NCI-H2081 treated with DMSO at 0.1 percent for 48 hours (cell line): ENCODE data around the gene KCNN4.
"Not testable (repeated sequence)": the region's sequence is repeated elsewhere in the genome, so short reads cannot be mapped to it uniquely, and the experiment has no call there.

Source experiments
- DNase-seq: peaks from one replicate; lab custom pipeline; 2025; lab: John Stamatoyannopoulos, UW

KCNN4 gene

DNA sequence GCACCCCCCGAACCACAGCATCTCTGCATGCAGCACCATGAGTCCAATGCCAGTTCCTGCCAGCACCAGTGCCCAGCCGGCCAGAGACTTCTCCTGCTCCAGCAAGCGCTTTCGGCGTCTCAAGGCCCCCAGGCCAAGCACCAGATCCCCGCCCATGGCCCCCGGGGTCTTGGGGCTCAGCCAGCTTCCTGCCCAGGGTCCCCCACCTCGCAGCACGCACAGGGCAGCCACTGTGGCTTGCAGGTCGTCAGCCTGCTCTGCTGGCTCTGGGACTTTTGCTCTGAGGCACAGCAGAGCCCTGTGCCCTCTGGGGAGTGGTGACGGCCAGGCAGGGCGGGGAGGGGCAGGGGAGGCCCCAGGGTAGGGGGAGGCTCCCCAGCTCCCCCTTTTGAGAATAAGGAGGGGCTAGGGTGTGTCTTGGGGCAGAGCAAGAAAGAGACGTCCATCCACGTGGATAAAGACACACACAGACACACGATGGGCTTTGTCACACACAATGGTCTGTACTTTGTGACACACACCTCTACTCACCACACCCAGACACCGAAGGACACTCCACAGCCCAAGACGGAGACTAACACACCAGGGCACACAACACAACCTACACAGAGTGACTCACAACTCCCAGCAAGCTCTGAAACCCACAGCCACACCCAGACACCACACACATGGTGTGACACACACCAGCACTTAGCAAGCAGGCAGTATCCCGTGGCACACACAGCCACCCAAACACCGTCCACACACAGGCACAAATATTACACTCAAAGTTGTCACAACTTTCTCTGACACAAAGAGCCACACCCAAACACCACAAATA lies at the start of gene KCNN4:
KCNN4 (minus strand) TSS at position 268 of the 820 bp plus-strand sequence; CDS start at position 156, 112 bp downstream.
- DNase-seq: no peak

DNA sequence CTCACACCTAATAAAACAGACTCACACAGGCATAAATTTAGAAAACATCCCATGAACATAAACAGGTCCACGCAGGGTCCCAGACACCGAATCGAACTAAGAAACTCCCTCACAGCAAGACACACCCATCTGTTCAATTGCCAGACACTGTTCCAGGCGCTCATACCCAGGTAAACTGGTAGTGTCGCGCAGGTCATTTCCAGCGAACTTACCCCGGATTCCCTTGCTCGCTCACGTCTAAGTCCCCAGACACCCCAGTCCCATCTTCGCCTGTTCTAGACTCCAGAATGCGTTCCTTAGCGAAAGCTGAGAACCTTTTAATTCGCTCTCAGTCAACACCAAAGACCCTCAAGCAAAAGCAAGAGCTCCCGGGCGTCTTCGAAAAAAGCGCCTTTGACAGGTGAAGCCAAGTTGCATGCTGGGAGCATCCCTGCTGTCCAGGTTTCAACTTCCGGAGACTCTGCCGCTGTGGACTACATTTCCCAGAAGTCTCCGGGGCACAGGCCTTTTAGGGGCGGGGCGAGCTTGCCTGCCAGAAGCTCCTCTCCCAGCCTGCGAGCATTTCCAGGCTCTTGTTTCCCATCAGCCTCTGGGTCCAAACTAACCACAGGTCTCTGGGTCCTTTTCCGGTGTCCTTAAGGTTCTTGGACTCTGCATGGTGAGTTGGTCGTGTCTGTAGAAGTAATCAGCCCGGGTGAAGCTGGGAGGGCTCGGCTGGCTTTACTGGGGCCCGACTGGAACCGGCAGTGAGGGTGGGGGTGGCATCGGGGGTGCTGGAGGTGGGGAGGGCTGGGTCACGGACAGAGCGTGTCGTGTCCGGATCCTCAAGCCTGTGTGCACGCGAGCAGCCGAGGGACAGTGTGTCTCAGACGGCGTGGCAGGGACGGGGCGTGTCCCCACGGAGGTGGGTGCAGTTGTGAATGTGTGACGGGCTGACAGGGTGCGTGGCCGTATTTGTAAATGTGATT lies 46.3 kb upstream of the KCNN4 start, which contains the start of gene ZNF283:
ZNF283 (plus strand) TSS at position 535 of the 968 bp plus-strand sequence. CDS start 6,184 bp downstream, outside the sequence.
- peak; percentile 64 for DNase-seq

DNA sequence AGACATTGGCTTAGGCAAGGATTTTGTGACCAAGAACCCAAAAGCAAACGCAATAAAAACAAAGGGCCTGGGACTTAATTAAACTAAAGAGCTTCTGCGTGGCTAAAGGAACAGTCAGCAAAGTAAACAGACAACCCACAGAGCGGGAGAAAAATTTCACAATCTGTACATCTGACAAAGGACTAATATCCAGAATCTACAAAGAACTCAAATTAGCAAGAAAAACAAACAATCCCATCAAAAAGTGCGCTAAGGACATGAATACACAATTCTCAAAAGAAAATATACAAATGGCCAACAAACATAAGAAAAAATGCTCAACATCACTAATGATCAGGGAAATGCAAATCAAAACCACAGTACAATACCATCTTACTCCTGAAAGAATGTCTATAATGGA lies 43.8 kb upstream of the KCNN4 start:
- DNase-seq: not testable (repeated sequence)

DNA sequence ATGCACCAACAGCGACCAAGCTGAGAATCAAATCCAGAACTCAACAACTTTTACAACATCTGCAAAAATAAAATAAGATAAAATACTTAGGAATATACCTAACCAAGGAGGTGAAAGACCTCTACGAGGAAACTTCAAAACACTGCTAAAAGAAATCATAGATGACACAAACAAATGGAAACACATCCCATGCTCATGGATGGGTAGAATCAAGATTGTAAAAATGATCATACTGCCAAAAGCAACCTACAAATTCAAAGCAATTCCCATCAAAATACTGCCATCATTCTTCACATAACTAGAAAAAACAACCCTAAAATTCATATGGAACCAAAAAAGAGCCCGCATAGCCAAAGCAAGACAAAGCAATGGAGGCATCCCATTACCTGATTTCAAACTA lies 43.1 kb upstream of the KCNN4 start:
- not testable (repeated sequence) for DNase-seq

DNA sequence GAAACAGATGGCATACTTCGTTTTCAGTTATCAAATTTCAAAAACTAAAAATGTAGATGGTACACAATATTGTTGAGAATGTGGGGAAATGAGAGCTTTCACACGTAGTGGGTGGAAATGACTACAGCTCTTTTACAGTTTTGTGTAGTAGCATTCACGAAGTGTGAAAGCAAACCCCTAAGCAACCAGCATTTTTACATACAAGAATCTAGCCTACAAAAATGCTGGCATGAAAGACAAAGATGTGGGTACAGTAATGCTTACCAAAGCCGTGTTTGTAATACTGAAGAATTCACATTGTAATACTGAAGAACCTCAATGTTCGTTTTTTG lies 40.1 kb upstream of the KCNN4 start:
- no peak for DNase-seq

DNA sequence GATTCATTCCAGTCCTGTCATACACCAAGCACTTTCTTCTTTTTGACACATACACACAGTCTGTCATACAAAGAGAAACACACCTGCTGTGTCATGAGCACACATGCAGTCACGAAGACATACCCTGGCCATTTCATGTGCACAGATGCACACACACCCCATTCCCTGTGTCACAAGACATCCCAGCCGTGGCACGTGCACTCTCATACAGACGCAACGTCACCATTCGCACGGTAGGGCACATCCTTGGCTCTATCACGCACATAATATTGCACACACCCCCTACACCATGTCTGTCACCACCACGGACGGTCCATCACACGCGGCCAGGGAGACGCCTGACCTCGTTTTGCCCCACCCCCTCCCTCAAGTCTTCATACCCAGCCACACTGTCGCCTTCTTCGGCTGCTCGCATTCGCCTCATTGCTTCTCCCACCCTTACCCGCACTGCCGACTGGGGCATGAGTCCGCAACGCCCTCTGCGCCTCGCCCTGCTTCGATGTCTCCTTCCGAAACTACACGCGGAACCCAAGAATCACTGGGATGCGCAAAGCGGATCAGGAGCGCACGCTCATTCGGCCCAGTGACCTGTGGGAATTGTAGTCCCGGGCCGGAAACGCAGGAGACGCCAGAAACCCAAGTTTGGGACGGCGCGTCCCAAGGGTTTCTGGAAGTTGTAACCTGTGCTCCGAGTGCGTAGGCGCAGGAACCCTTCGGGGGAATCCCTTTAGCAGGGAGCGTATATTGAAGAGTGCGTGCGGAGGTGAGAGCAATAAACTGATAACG lies 39.5 kb upstream of the KCNN4 start:
- no peak for DNase-seq

DNA sequence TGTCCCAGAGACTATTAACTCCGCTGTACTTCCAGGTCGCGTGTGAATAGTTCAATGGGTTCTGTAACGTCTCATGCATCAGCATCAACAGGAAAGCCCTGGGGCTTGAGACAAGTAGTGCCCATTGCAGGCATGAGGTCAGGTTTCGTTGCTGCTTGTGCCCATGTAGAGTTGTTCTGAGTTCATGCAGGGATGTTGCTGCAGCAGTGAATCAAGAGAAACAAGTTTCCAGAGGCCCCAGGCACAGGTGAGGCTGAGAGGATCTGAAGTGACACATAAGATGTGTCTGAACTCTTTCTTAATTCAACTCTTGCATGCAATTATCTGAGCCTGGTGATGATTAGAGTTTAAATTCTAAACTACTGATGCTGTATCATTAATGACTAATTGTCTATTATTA lies 37.7 kb upstream of the KCNN4 start:
- DNase-seq: no peak

DNA sequence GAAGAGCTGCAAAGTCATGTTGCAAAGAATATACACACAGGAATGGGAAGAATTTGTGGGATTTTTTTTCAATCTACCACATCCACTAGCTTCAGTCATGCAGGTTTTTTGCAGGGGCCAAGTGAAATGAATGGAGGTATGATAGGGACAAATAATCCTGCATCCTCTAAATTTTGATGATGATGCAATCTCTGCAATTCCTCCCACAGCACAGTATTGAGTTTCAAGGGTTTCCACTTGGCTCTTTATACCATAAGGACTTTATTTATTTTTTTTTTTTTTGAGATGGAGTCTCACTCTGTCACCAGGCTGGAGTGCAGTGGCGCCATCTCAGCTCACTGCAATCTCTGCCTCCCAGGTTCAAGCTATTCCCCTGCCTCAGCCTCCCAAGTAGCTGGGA lies 36.7 kb upstream of the KCNN4 start:
- DNase-seq: not testable (repeated sequence)

DNA sequence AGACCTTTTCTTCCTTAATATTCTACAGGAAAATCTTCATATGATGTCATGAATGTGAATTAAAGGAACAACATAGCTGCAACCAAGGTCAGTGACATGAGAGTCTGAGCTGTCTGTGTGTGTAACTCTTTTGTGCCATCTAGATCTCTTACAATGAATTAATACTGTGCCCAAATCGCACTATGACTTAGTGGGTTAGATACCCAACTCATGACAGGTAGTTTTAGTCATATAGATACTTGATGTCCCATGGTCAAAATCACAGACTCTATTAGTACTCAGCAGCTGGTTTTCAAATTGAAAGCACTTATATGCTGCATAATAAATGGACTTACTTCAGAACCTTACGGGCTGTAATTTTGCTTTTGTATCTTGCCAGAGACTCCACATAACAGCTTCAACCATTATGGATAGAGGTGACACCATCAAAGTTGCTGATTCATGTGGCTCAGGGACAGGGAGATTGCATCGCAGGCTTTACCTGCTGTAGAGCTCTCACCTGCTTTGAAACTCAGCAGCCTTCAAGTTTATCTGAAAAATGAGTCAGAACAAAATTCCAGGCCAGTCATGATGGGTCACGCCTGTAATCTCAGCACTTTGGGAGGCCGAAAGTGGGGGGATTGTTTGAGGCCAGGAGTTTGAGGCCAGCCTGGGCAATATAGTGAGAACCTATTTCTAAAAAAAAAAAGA lies 34.0 kb upstream of the KCNN4 start:
- no peak for DNase-seq

DNA sequence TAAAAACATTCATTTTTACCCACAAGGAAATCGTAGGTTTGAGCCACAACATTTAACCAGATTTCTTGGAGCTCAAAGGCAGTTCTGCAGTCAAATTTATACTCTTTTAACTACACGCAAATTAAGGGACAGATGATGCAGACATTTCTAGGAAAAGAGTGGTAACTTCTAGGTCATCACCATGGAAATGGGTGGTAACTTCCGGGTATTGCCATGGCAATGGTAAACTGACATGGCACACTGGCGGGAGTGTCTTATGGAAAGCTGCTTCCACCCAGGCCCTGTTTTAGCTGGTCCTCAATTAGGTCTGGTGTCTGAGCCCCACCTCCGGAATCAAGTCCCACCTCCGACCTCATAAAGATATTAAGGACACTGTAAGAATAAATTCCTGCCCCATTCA lies 31.9 kb upstream of the KCNN4 start:
- DNase-seq: no peak

DNA sequence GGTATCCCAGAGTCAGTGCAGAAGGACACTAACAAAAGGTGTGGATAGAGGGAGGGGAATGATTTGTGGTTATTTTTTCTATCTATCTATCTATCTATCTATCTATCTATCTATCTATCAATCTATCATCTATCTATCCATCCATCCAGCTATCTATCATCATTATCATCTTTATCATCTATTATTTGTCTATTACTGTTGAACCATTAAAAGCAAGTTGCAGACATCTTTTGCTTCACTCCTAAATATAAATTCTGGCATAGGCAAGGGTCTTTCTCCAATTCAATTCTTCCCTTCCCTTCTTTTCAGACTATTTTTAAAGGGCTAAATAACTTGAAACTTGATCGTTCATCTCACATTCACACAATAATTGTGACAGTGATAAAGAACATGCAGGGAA lies 31.5 kb upstream of the KCNN4 start:
- DNase-seq: no peak

DNA sequence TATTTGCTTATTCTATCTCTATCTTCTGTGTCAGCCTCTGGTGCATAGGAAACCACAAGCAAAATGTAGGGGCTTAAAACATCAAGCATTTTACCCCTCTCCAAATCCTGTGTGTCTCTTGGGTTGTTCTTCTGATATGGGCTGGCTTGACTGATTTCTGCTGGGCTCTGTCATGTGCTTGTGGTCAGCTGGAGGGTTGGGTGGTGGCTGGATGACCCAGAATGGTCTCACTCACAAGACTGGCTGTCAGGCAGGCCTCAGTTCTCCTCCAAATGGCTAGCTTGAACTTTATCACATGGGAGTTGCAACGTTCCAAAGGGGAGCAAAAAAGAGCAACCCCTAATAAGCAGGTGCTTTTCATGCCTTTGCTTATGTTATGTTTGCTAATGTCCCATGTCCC lies 31.1 kb upstream of the KCNN4 start:
- DNase-seq: no peak

DNA sequence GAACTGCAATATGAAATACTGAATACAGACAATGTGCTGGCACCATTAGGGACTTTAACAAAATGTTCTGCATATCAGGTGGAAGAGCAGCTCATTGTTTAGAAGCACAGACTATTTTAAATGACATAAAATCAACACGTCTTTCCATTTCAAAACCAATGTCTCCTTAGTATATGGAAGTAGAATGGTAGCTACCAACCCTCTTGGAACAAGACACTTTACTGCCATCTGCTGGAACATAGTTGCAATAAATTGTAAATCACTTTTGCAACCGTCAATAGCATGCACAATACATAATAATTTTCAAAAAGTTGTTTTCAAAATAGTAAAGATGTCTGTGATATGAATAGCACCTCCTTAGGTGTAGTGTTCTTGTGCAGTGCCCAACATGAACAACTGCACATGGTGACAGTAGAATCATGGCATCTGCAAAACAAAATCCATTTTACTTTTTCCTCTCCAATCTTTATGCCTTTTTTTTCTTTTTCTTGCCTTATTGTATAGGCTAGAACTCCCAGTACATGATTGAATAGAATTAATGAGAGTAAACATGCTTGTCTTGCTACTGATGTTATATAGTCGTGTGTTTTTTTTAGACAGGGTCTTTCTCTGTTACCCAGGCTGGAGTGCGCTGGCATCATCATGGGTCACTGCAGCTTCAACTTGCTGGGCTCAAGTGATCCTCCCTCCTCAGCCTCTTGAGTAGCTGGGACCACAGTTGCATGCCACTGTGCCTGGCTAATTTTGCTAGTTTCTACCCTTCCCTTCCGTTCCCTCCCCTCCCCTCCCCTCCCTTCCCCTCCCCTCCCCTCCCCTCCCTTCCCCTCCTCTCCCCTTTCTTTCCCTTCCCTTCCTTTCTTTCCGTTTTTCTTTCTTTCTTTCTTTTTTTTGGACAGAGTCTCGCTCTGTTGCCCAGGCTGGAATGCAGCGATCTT lies 29.3 kb upstream of the KCNN4 start:
- no peak for DNase-seq

DNA sequence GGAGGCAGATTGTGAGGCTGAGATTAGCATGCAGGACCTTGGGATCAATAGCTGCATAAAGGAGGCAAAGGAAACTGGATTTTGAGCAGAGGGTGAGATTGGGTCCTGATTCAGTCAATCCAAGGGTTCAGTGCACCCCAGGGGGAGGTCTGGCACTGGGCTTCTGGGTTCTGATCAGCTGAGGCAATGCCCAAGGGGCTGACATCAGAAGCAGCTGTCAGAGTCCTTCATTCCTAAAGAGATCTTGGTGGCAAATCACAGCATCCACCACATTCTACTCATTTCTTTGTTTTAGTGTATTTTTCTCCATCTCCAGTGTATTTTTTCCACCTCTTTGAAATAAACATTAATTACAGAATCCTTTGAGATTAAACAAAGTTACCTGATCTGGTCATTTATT lies 26.9 kb upstream of the KCNN4 start:
- no peak for DNase-seq

DNA sequence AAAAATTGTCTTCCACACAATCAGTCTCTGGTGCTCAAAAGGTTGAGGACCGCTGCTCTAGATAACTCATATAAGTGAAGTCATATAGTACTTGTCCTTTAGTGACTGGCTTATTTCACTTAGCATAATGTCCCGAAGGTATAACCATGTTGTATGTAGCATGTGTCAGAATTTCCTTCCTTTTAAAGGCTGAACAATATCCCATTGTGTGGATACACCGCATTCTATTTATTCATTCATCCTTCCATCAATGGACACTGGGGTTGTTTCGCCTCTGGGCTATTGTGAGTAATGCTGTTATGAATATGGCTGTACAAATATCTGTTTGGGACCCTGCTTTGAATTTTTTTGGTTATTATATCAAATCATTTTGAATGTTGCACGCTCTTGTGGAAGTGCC lies 26.1 kb upstream of the KCNN4 start:
- DNase-seq: no peak

DNA sequence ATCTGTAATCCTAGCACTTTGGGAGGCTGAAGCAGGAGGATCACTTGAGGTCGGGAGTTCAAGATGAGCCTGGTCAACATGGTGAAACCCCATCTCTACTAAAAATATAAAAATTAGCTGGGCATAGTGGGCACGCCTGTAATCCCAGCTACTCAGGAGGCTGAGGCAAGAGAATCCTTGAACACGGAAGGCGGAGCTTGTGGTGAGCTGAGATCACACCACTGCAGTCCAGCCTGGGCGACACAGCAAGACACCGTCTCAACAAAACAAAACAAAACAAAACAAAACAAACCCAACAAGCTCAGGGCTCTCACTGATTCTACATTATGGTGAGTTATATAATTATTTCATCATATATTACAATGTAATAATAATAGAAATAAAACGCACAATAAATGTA lies 25.6 kb upstream of the KCNN4 start:
- not testable (repeated sequence) for DNase-seq

DNA sequence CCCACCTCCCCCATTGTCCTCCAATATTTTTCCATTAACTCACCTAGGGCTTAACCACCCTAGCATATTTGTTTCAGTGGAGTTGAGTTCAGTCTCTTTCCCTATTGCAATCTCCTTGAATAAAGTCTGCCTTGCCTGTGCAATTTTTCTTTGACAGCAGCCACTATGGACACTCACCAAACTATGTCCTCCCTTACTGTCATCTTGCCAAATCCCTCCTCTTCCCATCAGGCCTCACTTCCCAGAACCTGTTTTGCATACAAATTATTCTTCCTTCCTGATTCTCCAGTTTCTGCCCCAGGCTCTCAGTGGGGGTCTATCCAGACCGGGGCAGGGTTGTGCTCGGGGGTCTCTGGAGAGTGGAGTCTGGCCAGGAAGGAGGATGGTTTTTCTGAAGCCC lies 23.7 kb upstream of the KCNN4 start:
- DNase-seq: no peak

DNA sequence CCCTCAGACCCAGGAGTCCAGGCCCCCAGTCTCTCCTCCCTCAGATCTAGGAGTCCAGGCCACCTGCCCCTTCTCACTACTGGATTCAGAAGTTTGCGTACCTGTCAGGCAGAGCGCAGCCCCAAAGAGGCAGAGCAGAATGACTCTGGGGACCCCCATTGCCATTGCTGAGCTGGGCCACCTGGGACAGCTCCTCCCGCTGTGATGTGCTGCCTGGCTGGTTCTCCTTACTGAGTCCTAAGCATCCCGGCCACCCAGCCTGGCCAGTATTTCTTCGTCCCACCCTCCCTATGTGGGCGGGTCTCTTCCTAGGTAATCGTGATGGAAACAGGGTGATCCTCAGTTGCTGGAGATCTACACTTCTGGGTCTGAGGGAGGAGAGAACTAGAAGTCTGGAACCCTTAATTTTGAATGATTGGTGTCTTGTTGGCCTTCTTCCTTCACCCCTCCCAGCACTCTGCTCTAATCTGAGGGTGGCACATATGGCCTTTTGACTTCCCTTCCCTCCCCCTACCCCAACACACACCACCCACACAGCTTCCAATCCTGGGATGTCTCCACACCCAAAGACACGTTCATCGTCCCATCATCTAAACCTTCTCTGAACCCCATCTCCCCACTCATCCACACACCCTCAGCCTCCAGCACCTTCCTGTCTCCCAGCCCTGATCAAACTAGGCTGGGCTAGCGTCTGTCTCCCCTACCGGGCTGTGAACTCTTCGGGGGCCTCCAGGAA lies 21.6 kb upstream of the KCNN4 start, which contains the start of gene LYPD5:
LYPD5 (minus strand) TSS at position 232 of the 736 bp plus-strand sequence; CDS start at position 165, 67 bp downstream.
- no peak for DNase-seq

DNA sequence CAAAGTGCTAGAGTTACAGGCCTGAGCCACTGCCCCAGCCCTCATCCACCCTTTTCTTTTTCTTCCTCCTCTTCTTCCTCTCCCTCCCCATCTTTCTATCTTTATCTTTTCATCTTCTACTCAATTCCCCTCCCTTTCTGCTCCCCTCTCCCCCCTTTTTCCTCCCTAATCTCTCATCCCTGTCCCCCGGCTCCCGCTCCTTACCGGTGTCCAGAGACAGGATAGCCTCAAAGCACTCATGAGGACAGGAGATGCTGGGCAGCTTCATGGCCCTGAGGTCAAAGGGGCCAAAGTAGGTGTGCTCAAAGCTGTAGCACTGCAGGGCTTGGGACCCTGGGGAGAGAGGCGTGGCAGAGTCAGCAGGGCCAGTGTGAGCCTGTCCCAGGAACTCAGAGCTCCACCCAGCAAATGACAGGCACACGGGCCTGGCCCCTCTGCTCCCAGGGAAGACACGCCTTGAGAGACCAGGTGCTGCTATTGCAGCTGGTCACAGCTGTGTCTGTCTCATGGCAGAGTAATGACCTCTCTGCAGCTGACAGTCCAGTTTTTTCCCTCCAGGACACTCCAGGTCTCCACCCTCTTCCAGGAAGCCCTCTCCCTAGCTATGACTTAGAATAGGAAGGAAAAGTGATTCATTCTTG lies 18.8 kb upstream of the KCNN4 start:
- DNase-seq: no peak
